ENCODE results near the gene SMARCA1.

GRCh38 chrX:129520151-129520550 is 3.1 kb downstream of the SMARCA1 start:
- no peak for TF ChIP-seq POLR2A (IDR thresholded peaks at IDR 0.05; ENCODE audit: low read depth, low read length)
- no peak for TF ChIP-seq TAF1 (IDR thresholded peaks at IDR 0.05; ENCODE audit: borderline replicate concordance, low read depth, low read length)
- no peak for TF ChIP-seq POLR2AphosphoS5 (IDR thresholded peaks at IDR 0.05; ENCODE audit: low read depth, low read length)
